ENCODE data around the gene RP9. TPM values are rescaled to one million over a fixed set of nuclear protein-coding genes. Genes with fewer than 3 reads are reported as not detected.
A peak's percentile ranks its signal among the peaks of the same experiment; 100 is the strongest.

Gene RP9
- total and polyA plus RNA-seq, 2 of the 13 experiments (the other 11 are each of a cell fraction or from before 2014, with no cell fraction given): 14.2 to 18.6 TPM

GRCh38 chr7:33109005-33109757 lies at the start of gene RP9 (continued):
- no peak for TF ChIP-seq ZNF772 (CRISPR knock-in tag; IDR thresholded peaks at IDR 0.05)
- TF ChIP-seq GLI4 (CRISPR knock-in tag; IDR thresholded peaks at IDR 0.05; ENCODE audit: borderline replicate concordance): no peak
- TF ChIP-seq FOXK1 (CRISPR knock-in tag; IDR thresholded peaks at IDR 0.05; ENCODE audit: borderline replicate concordance, low read depth): no peak
- TF ChIP-seq MAFG (CRISPR knock-in tag; IDR thresholded peaks at IDR 0.05): no peak
- no peak for TF ChIP-seq CREB3 (CRISPR knock-in tag; IDR thresholded peaks at IDR 0.05)
- TF ChIP-seq ZNF24 (IDR thresholded peaks at IDR 0.05): no peak
- TF ChIP-seq IRF2 (CRISPR knock-in tag; IDR thresholded peaks at IDR 0.05): no peak
- TF ChIP-seq ARID2 (CRISPR knock-in tag; IDR thresholded peaks at IDR 0.05; ENCODE audit: borderline replicate concordance): no peak
- no peak for TF ChIP-seq BHLHE40 (IDR thresholded peaks at IDR 0.05; ENCODE audit: low read length)
- no peak for TF ChIP-seq PRPF4 (IDR thresholded peaks at IDR 0.05; ENCODE audit: low read depth, low read length, poor library complexity, severe bottlenecking)
- no peak for TF ChIP-seq HNRNPH1 (optimal IDR thresholded peaks at IDR 0.05; ENCODE audit: low read depth, low read length)
- no peak for TF ChIP-seq ARNTL (CRISPR knock-in tag; IDR thresholded peaks at IDR 0.05)
- TF ChIP-seq MYC (CRISPR knock-in tag; IDR thresholded peaks at IDR 0.05; ENCODE audit: borderline replicate concordance): peak; percentile 39; the same call in 1 of the 2 replicates
- TF ChIP-seq SP4 (CRISPR knock-in tag; IDR thresholded peaks at IDR 0.05): peak; percentile 60; the same call in 1 of the 2 replicates
- no peak for TF ChIP-seq ZNF543 (CRISPR knock-in tag; IDR thresholded peaks at IDR 0.05)
- TF ChIP-seq ZNF18 (CRISPR knock-in tag; IDR thresholded peaks at IDR 0.05; ENCODE audit: insufficient replicate concordance): no peak
- TF ChIP-seq POGK (CRISPR knock-in tag; conservative IDR thresholded peaks at IDR 0.05): no peak; the same call in 1 of the 2 replicates
- TF ChIP-seq SCMH1 (CRISPR knock-in tag; IDR thresholded peaks at IDR 0.05; ENCODE audit: borderline replicate concordance): no peak
- TF ChIP-seq CTCF (CRISPR knock-in tag; IDR thresholded peaks at IDR 0.05): peak; percentile 76
- TF ChIP-seq ZBTB44 (CRISPR knock-in tag; IDR thresholded peaks at IDR 0.05): no peak
- peak; percentile 68 for TF ChIP-seq POLR2G (IDR thresholded peaks at IDR 0.05; ENCODE audit: low read depth, low read length)
- no peak for TF ChIP-seq ZNF484 (CRISPR knock-in tag; IDR thresholded peaks at IDR 0.05; ENCODE audit: borderline replicate concordance, low read depth)
